Amygdala (tissue), 56 donors: ENCODE results near the gene MLF2.
"Not testable (repeated sequence)": the region's sequence is repeated elsewhere in the genome, so short reads cannot be mapped to it uniquely, and the experiment has no call there.

Experiments
- DNase-seq, 56 donors: peaks; one replicate each; lab custom pipeline; 2025; lab: John Stamatoyannopoulos, UW

Gene MLF2

GRCh38 chr12:6742080-6742479 is 10.9 kb downstream of the MLF2 start:
- DNase-seq, result not testable (repeated sequence)

GRCh38 chr12:6736754-6737153 is 16.2 kb downstream of the MLF2 start:
- DNase-seq, result no peak

DNA sequence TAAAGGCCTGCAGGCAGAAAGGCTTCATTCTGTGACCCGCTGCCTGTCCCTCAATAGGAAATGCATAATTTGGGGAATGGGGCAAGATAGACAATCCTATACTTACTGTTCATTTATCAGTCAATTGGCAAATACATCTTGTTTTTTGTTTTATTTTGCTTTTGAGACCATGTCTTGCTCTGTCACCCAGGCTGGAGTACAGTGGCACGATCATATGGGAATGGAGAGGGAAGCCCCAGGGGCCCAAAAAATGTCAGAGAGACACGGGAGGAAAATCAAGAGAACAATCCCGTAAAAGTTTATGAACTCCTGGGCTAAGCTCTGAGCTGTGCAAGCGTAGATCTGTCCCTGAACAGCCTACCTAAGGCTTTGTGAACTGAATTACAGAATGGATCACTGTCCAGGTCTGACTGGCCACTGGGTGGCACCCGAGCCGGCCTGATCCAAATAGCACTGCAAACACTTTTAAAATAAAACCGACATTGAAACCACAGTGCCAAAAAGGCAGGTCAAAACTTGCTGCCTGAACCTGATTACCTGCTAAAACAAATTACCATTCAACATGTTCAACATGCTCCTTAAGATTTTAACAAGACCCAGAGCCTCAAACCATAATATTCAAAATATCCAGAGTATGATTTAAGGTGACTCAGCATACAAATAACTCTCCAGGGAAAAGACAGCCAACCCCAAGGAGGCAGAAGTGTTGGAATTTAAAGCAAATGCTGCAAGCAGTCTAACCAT is 17.3 kb downstream of the MLF2 start:
- peak in 37 of 56 donors; percentile 1 to 80 (median 27) for DNase-seq

GRCh38 chr12:6734506-6735387 is 18.2 kb downstream of the MLF2 start:
- no peak for DNase-seq

DNA sequence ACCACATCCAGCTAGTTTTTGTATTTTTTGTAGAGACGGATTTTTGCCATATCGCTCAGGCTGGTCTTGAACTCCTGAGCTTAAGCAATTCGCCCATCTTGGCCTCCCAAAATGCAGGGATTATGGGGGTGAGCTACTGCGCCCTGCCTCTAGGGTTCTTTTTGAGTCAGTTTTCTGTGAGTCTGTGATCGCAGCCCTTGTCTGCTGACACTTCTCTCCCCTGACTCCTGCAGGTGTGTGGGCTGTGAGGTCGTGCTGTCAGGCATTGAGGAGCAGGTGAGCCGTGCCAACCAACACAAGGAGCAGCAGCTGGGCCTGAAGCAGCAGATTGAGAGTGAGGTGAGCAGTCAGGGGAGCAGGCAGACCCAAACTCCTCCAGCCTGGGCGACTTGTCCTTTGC is 22.8 kb downstream of the MLF2 start:
- DNase-seq, result no peak

DNA sequence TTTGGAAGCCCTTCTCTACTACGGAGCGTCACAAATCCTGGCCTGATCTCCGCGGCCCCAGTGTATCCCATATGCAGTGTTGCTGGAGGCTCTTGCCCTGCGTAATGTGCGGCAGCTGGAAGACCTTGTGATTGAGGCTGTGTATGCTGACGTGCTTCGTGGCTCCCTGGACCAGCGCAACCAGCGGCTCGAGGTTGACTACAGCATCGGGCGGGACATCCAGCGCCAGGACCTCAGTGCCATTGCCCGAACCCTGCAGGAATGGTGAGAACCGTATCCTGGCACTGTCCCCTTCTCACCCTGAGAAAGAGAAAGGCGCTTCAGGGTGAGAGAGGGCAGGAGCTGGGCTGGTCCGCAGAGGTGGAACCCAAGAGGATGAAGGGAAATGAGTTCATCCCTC is 23.8 kb downstream of the MLF2 start:
- DNase-seq, result no peak

DNA sequence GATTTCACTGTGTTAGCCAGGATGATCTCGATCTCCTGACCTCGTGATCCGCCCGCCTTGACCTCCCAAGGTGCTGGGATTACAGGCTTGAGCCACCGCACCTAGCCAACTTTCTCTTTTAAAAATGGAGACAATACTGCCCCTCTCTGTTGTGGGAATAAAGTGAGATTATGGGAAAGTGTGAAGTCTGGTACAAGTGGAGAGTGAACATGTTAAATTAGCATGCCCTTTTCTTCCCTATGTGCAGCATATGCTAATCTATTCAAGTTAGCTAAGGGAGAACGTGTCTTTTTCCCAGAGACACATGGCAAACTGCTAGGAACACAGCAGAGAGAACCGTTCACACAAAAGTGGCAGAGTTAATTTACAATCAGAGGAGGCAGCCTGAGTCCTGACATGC is 27.6 kb downstream of the MLF2 start:
- DNase-seq, result no peak

DNA sequence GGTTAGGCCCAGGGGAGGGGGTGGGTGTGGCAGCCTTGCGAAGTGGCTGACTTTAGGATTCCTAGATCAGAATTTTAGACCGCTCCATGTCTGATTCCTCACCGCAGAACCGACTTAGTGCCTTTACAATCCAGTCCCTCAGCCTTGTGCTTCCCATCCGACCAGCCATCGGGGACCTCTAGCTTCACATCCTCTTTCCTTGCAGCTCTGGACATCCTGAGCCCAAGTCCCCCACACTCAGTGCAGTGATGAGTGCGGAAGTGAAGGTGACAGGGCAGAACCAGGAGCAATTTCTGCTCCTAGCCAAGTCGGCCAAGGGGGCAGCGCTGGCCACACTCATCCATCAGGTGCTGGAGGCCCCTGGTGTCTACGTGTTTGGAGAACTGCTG is 28.5 kb downstream of the MLF2 start:
- DNase-seq, result peak in 12 of 56 donors; percentile 18 to 55 (median 39)

- DNase-seq, result peak; percentile 62 to 99 (median 97)
These were observed 29.1 kb downstream of the MLF2 start, which contains the start of gene COPS7A for GRCh38 chr12:6723607-6724408. COPS7A (plus strand) TSS chr12:6724046; CDS start chr12:6724657, 611 bp downstream.

DNA sequence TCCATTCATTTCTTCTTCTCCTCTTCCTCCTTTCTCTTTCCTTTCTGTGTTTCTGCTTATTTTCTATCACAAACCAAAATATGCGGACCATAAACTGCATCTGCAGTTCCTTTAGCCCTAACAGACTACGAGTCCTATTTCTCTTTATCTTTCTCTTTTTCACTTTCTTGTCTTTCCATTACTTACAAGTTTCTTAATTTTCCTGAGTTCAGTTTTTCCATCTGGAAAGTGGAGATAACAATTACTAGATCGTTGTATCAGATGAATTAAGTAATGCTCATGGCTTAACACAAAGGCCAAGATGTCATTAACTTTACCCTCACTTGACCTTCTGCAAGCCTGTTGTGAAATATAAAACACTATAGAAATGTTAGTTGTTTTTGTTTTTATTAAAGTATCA is 30.1 kb downstream of the MLF2 start:
- DNase-seq, result no peak

GRCh38 chr12:6716874-6717437 is 36.0 kb downstream of the MLF2 start:
- DNase-seq, result no peak

DNA sequence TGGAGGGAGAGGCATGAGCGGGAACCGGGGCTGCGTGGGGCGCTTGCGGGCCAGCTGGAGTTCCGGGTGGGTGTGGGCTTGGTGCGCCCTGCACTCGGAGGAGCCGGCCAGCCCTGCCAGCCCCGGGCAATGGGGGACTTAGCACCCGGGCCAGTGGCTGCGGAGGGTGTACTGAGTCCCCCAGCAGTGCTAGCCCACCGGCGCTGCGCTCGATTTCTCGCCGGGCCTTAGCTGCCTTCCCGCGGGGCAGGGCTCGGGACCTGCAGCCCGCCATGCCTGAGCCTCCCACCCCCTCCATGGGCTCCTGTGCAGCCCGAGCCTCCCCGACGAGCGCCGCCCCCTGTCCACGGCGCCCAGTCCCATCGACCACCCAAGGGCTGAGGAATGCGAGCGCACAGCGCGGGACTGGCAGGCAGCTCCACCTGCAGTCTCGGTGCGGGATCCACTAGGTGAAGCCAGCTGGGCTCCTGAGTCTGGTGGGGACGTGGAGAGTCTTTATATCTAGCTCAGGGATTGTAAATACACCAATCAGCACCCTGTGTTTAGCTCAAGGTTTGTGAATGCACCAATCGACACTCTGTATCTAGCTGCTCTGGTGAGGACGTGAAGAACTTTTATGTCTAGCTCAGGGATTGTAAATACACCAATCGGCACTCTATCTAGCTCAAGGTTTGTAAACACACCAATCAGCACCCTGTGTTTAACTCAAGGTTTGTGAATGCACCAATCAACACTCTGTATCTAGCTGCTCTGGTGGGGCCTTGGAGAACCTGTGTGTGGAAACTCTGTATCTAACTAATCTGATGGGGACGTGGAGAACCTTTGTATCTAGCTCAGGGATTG is 36.7 kb downstream of the MLF2 start:
- not testable (repeated sequence) for DNase-seq

- DNase-seq, result no peak
These were observed 44.0 kb downstream of the MLF2 start for GRCh38 chr12:6708960-6709394.

- DNase-seq, result not testable (repeated sequence)
These were observed 44.6 kb downstream of the MLF2 start for GRCh38 chr12:6708351-6708750.

- DNase-seq, result no peak
These were observed 49.3 kb downstream of the MLF2 start for GRCh38 chr12:6703631-6704030.

- DNase-seq, result no peak
These were observed 51.7 kb downstream of the MLF2 start for GRCh38 chr12:6701078-6701768.

DNA sequence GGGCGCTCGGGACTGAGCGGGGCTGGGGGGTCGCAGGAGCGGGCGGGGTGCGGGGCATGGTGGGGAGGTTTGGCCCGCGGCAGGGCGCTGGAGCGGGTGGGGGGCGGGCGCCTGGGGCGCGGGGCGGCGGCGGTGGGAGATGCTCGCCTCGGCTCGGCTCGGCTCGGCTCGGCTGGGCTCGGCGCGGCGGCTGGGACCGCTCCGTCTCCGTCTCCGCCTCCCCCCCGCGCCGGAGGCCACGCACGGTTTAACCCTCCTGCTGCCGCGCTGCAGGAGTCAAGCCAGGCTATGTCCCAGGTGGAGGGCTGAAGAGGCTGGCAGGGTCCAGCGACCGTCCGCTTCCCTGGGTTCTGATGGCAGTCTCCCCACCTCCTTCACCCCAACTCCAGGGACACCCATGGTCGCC is 52.3 kb downstream of the MLF2 start, which contains the start of gene PIANP:
Gene PIANP (minus strand): TSS at position 170 of the 406 bp plus-strand sequence. CDS start 2,754 bp downstream, outside the sequence.
- DNase-seq, result peak in 19 of 56 donors; percentile 3 to 63 (median 26)

GRCh38 chr12:6699989-6700645 is 52.8 kb downstream of the MLF2 start:
- peak in 10 of 56 donors; percentile 6 to 56 (median 24) for DNase-seq
